Umbilical cord (tissue), 2 donors: ENCODE measurements around the gene RPL10A. TPM values are rescaled to one million over a fixed set of nuclear protein-coding genes. Genes with fewer than 3 reads are reported as not detected.
"Not testable (repeated sequence)": the region's sequence is repeated elsewhere in the genome, so short reads cannot be mapped to it uniquely, and the experiment has no call there.

Experiments used
- DNase-seq: peaks from one replicate; pipeline ENCODE4 v3.0.0-alpha.2; 2015; ENCODE audit warnings: low spot score
- total RNA-seq: library from RNA; depleted of rRNA; stranded (reverse); fragments of >200 nt; gene quantifications from one replicate; pipeline ENCODE4 v1.2.3, GENCODE V29; 2014; ENCODE audit warnings: low replicate concordance; ENCODE audit not compliant: insufficient read depth

RPL10A gene
- total RNA-seq, 1 donor from 2014 or later, result 2,541 TPM

GRCh38 chr6:35510916-35511561 lies 42.8 kb downstream of the RPL10A start:
- DNase-seq, result no peak

- no peak for DNase-seq
Measured at GRCh38 chr6:35511562-35511941, 43.4 kb downstream of the RPL10A start.

GRCh38 chr6:35512006-35512405 lies 43.8 kb downstream of the RPL10A start:
- no peak for DNase-seq

- no peak for DNase-seq
Measured at GRCh38 chr6:35512740-35513139, 44.5 kb downstream of the RPL10A start, which contains the start of gene TULP1. Gene TULP1 (minus strand): TSS chr6:35512896. CDS start chr6:35512858, 38 bp downstream.

GRCh38 chr6:35514587-35514986 lies 46.4 kb downstream of the RPL10A start:
- no peak for DNase-seq

- not testable (repeated sequence) for DNase-seq
Measured at GRCh38 chr6:35515939-35516338, 47.7 kb downstream of the RPL10A start.

GRCh38 chr6:35516712-35517111 lies 48.5 kb downstream of the RPL10A start:
- DNase-seq, result no peak

GRCh38 chr6:35517978-35518377 lies 49.8 kb downstream of the RPL10A start:
- DNase-seq, result not testable (repeated sequence)

- no peak for DNase-seq
Measured at GRCh38 chr6:35518566-35519312, 50.5 kb downstream of the RPL10A start.

- DNase-seq, result no peak
Measured at GRCh38 chr6:35519313-35520015, 51.3 kb downstream of the RPL10A start.

Other genes starting within 250 kb of the RPL10A start
- gene ZNF76, start 208.7 kb upstream of the RPL10A start, total RNA-seq, result 9.9 TPM
- gene DEF6, start 170.6 kb upstream of the RPL10A start, total RNA-seq, result 8.9 TPM
- gene PPARD, start 125.8 kb upstream of the RPL10A start, total RNA-seq, result 5.3 TPM
- 5.1 TPM for gene FANCE, start 16.1 kb upstream of the RPL10A start, total RNA-seq
- 12.0 TPM for gene TEAD3, start 28.7 kb downstream of the RPL10A start, total RNA-seq
- gene TULP1, start 44.5 kb downstream of the RPL10A start, total RNA-seq, result 40.9 TPM
- 21.7 TPM for gene FKBP5, start 220.5 kb downstream of the RPL10A start, total RNA-seq